NCI-H446 treated with DMSO at 0.1 percent for 48 hours (cell line): ENCODE data around the gene TIAM2.

Experiments
- DNase-seq: peaks from one replicate; lab custom pipeline; 2025; lab: John Stamatoyannopoulos, UW

The TIAM2 gene

DNA sequence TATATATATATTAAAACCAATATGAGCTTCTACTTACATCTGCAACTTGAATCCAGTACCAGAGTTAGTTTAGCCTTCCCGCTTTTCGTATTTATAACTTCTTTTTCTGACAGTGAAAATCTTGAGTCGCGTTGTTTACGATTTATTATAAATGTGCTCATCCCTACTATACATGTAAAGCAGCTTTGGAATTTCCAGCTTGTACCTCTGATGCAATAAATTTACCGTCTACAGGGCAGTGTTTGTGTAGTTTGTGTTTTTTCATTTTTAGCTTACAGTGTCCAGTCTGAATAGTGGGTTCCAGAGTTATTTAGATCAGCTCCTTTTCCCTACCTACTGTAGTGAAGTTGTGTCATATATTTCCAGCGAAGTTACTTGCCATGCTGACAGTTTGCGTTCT, 66.3 kb downstream of the TIAM2 start:
- DNase-seq = no peak

DNA sequence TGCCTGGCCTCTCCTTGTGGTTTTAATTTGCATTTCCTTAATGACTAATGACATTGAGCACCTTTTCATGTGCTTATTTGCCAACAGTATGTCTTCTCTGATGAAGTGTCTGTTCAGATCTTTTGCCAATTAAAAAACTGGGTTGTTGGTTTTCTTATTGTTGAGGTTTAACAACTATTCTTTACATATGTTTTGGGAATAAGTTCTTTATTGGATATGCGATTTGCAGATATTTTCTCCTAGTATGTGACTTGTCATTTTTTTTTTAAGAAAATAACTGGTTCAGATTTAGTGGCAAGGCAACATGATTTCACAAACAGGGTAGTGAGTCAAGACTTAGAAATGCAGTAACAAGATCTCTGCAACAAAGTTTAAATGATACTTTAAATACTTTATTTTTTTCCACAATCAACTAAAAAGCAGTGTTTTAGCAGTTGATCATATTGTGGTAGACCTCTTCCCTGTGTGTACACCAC, 67.8 kb downstream of the TIAM2 start:
- DNase-seq = no peak

- no peak for DNase-seq
These were observed 69.2 kb downstream of the TIAM2 start for GRCh38 chr6:155064303-155064702.

- no peak for DNase-seq
These were observed 71.2 kb downstream of the TIAM2 start for GRCh38 chr6:155066361-155066760.

DNA sequence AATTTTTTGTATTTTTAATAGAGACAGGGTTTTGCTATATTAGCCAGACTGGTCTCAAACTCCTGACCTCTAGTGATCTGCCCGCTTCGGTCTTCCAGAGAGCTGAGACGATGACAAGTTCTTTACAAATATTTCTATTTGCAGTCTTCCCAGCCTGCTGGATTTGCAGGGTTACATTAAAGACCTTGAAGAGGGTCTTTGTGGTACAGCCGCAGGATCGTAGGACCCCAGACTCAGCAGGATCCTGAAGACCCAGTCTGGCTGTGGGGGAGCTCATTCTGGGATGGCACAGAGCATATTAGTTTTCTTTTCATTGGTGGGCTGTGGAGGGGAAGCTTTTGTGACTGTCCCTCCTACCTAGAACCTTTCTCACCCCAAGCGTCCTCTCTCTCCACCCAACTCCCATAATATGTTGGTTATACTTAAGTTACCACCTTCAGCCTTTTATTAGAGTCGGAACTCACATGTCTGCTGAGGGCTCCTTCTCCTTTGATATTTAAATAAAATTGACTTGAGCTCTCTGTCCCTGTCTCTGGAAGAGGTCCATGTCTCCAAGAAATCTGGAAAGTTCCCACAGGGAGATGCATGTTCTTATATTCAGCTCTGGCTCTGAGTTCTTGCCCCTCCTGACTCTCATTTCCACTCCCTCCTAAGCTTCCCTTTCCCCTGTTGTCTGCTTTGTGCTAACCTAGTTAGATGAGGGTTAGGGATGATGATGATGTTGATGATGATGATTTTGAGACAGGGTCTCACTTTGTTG, 72.0 kb downstream of the TIAM2 start:
- no peak for DNase-seq

DNA sequence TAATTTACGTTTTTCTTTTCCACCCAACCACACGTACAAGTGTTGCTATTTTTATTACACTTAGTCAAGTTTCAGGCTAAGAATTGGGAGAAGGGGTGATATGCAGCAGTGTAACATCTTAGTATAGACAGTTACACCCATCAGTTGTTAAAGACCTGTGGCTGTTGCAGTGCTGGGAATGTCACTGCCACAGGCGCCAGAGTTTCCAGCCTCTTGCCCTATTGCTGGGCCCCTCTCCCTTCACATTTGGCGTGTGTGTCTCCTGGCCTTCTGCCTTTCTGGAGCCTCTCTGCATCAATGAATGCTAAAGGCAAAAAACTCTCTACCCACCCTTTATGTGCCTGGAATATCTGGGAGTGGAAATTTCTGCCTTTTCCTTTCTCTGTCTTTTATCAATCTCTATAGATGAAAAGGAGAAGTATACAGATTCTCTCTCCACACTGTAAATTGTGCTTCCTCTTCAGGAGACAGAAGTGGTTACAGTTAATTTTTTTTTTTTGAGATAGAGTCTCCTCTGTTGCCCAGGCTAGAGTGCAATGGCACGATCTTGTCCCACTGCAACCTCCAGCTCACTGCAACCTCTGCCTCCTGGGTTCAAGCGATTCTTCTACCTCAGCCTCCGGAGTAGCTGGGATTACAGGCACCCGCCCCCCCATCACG, 73.0 kb downstream of the TIAM2 start:
- DNase-seq = no peak

- no peak for DNase-seq
These were observed 74.4 kb downstream of the TIAM2 start for GRCh38 chr6:155069543-155069942.

DNA sequence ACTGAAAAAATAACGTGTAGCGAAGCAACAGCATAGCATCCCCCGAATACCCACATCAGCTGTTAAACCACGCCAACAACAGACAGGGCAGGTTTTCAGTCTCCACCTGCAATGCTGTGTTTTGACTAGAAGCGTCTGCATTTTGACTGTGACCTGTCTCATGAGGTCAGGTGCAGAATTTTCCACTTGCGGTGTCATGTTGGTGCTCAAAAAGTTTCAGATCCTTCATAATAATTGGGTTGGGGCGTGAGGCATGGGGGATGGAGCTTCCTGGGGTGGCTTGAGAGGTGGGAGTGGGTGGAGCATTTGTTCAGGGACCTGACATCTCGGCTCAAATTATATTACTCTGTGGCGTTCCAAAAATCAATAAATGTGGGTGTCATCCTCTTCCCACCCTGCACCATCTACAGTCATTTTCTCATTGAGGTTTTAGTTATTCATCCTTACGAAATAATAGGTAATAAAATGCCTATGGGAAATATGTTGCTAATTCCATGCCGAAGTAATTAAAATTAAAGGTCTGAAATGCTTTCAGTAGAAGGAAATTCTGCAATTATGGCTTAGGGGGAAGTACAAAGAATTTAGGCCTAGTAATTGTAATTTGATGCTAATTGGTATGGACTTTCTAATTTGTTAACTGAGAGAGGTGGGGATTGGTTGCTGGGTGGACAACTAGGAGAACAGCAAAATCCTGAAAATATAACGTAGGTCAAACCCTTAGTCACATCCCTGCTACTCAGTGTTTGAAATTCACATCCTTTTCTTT, 81.0 kb downstream of the TIAM2 start:
- DNase-seq = no peak

DNA sequence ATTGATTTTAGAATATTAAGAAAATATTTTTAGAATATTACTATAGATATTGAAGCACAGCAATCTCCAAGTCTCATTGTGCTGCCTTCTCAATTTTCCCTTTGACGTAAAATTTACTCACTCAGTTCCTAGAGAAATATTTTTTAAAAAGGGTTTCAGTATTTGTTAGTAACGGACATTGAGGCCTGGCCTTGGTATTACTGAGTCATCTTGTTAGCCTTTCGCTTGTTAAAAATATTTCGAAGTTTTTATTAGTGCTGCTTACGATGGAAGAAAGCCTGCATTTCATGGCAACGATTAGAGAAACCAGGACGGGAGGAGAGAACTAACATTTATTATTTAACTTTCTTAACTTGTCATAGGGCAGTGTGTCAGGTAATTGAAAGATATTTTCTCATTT, 82.2 kb downstream of the TIAM2 start:
- no peak for DNase-seq

DNA sequence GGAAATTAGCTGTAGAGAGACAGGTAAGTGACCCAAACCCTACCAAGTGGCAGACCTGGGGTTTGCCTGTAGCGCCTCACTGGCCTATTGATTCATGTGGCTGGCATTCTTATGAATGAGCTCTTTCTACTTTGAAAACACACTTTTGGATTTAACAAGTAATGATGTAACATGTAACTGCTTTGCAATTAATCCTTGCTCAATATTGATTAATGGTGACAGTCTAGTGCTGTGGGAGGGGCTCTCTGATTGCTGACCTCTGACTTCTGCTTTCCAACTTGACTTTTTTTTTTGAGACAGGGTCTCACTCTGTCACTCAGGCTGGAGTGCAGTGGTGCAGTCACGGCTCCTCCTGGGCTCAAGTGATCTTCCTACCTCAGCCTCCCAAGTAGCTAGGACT, 82.7 kb downstream of the TIAM2 start:
- DNase-seq = no peak

DNA sequence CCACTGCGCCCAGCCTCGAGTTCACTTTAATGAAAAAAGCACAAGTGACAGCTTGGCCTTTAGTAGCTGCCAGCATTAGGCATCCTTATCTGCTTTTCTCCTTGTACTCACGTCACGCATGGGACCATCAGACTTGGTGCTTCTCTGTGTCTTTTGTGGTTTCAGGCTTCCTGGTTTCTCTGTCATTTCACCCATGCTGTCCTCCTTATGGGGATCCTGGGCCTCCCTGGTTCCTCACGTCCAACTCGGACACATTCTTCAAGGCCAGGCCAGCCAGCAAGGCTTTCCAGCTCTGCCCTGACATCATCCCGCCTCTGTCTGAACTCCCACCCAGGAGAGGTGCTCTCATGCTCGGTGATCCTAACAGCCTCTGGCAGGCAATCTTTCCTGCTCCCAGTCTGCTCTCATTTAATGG, 83.2 kb downstream of the TIAM2 start:
- no peak for DNase-seq

DNA sequence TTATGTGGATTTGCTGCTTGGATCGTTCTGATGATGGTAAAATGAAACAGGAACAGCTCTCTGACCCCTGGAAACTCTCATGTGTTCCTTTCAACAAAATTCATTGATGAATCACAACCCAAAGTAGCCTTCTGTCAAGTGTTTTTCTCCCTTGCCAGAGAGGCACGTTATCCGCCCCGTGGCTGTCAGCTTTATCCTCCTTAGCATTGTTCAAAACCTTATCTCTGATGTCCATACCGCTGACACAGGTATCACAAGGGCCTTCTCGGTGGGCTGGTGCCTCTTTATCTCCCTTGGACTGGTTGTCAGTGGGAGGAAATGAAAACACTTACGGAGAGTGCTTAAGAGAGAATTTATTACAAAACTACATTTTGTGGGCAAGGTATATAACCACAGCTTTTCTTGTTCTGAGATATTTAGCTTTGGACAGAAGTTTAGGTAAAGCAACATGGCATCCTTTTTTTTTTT, 84.9 kb downstream of the TIAM2 start:
- DNase-seq = no peak

DNA sequence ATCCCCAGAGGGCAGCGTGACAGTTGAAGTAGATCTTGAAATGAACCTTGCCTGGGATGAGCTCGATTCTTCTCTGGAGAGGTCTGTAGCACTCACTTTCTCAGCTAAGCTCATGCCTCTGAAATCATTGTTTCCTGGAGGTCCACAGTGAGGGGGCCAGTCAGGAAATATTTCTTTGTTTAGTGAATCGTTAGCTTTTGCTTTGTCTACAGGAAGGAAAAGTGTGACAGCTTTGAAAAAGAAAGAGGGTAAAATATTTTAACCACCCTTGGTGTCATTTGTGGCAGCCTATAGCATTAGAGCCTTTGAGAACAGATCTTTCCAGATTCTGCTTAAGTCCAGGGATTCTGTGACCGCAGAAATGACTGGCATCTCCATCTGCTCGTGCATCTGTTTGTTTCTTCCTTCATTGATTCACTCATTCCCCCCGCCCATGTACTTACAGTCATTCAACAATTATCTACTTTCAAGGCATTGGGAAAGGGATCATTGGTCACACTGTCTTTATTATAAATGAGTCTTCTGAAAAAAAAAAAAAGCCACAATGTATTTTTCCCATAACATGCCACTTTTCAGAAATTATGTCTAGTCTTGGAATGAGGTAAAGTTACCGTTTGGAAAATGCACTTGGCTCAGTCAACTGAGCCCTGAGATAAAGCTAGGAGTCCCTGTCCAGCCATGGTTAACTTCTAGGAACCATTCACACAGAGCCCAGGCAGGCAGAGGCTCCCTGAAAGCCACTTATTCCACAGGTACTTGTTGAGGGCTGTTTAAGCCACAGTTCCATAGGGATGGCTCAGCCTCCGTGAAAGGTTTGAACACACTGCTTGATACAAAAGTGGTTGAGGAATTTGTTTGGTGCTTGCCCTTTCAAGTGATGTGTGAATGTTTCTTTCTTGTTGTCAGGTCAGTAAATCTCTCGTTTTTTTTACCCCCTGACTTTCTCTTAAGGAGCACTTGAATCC, 86.0 kb downstream of the TIAM2 start:
- DNase-seq = no peak

GRCh38 chr6:155084431-155085123, 89.5 kb downstream of the TIAM2 start:
- no peak for DNase-seq

- DNase-seq = no peak
These were observed 90.6 kb downstream of the TIAM2 start for GRCh38 chr6:155085582-155086257.

GRCh38 chr6:155088856-155089255, 93.7 kb downstream of the TIAM2 start:
- DNase-seq = no peak

DNA sequence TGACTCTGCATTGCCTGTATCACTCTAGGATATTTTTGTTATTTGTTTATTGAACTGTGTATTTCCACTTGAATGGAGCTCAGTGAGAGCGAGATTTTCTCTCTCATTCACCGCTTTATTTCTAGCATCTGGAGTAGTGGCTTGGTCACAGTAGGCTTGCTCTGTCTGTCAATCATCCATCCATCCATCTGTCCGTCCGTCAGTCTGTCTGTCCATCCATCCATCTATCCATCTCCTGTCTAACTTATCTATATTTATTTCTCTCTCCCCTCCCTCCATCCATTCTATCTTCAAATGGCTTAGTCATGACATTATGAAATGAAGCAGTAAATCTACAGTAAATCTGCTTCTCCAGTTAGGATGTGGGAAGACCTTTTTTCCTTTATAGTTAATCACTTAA, 94.6 kb downstream of the TIAM2 start:
- no peak for DNase-seq

DNA sequence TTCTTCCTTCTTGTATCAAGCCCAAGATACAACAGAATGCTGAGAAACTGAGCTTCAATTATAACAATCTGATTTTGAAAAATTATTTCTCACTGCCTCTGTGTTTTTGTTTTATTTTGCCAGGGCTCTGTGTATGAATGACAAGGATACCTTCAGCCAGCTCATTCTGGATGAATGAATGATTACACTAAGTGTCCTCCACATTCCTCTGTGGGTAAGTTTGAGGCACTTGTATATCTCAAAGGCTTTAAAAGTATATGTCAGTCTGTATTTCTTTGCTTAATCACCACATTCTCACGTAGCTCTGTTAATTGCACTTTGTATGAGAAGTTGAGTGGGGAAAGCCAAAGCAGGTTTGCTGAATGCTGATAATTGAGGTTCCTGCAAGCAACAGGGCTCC, 95.1 kb downstream of the TIAM2 start:
- no peak for DNase-seq

- DNase-seq = no peak
These were observed 96.6 kb downstream of the TIAM2 start for GRCh38 chr6:155091756-155092155.

GRCh38 chr6:155093430-155093829, 98.3 kb downstream of the TIAM2 start:
- DNase-seq = no peak
